ENCODE results near the gene MCHR1. TPM values are rescaled to one million over a fixed set of nuclear protein-coding genes. Genes with fewer than 3 reads are reported as not detected.
"Not testable (repeated sequence)": the region's sequence is repeated elsewhere in the genome, so short reads cannot be mapped to it uniquely, and the experiment has no call there.

Gene MCHR1
- total RNA-seq, 1 experiment from 2014 or later: 1.0 TPM

DNA sequence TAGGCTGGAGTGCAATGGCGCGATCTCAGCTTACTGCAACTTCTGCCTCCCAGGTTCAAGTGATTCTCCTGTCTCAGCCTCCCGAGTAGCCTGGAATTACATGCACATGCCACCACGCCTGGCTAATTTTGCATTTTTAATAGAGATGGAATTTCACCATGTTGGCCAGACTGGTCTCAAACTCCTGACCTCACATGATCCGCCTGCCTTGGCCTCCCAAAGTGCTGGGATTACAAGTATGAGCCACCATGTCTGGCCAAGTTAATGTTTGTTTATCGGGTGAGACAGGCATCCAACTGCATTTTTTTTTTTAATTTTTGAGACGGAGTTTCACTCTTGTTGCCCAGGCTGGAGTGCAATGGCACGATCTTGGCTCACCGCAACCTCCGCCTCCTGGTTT lies 22.6 kb upstream of the MCHR1 start:
- POLR2A ChIA-PET; DNase-seq (ENCODE audit: low spot score); H3K4me3 Mint-ChIP-seq; ATAC-seq; H3K27ac Mint-ChIP-seq; H3K9me3 Mint-ChIP-seq; H3K36me3 Mint-ChIP-seq; H3K27me3 Mint-ChIP-seq (ENCODE audit: low read depth): not testable (repeated sequence)
- peaks cover 14% of the 10 kb centered on the region for H3K4me1 Mint-ChIP-seq
- CTCF ChIA-PET: interaction anchor here (1.5 kb wide), 1 partner anchor 104 kb away, joined by 6 read pairs; no protein-coding TSS in a partner anchor

DNA sequence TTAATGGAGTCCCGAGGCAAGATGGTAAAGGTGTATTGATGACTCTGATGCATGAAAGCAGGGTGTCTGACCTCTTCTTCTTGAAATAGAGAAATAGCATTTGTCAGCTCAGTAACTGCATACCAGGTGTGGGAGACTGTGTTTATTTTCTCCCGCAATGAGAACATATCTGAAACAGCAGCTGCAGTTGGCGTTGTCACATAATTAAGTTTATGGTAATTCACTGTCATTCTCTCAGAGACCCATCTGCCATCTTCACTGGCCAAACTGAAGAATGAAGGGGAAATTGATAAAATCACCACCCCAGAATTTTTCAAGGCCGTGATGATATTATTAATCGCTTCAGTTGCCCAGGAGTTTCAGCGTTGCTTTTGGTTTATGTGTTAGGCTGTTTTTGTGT lies 20.1 kb upstream of the MCHR1 start:
- no peak overlapping the region for H3K27ac Mint-ChIP-seq
- ChIA-PET POLR2A (no interaction called here), CTCF (interaction anchor here (0.6 kb wide), 1 partner anchor 150 kb away, joined by 3 read pairs; no protein-coding TSS in a partner anchor)
- DNase-seq (ENCODE audit: low spot score) (no peak), ATAC-seq (no peak)
- no peak overlapping the region for H3K4me3 Mint-ChIP-seq
- TF ChIP-seq ELF4 (CRISPR knock-in tag; IDR thresholded peaks at IDR 0.05; ENCODE audit: low read depth) (no peak), SMAD3 (CRISPR knock-in tag; IDR thresholded peaks at IDR 0.05; ENCODE audit: borderline replicate concordance) (no peak), NR3C1 (CRISPR knock-in tag; conservative IDR thresholded peaks at IDR 0.05; ENCODE audit: low read depth) (no peak), HMGXB4 (CRISPR knock-in tag; IDR thresholded peaks at IDR 0.05) (no peak), GABPB1 (CRISPR knock-in tag; IDR thresholded peaks at IDR 0.05) (no peak), FOXP4 (CRISPR knock-in tag; IDR thresholded peaks at IDR 0.05) (no peak), JUN (CRISPR knock-in tag; IDR thresholded peaks at IDR 0.05) (no peak), TP53 (CRISPR knock-in tag; IDR thresholded peaks at IDR 0.05) (no peak), ESRRA (CRISPR knock-in tag; IDR thresholded peaks at IDR 0.05; ENCODE audit: borderline replicate concordance) (no peak), MAX (CRISPR knock-in tag; IDR thresholded peaks at IDR 0.05) (no peak), ZNF671 (CRISPR knock-in tag; IDR thresholded peaks at IDR 0.05) (no peak), HMGA2 (CRISPR knock-in tag; IDR thresholded peaks at IDR 0.05) (no peak), ATF1 (CRISPR knock-in tag; IDR thresholded peaks at IDR 0.05) (no peak)
- TF ChIP-seq, protein P1, sequence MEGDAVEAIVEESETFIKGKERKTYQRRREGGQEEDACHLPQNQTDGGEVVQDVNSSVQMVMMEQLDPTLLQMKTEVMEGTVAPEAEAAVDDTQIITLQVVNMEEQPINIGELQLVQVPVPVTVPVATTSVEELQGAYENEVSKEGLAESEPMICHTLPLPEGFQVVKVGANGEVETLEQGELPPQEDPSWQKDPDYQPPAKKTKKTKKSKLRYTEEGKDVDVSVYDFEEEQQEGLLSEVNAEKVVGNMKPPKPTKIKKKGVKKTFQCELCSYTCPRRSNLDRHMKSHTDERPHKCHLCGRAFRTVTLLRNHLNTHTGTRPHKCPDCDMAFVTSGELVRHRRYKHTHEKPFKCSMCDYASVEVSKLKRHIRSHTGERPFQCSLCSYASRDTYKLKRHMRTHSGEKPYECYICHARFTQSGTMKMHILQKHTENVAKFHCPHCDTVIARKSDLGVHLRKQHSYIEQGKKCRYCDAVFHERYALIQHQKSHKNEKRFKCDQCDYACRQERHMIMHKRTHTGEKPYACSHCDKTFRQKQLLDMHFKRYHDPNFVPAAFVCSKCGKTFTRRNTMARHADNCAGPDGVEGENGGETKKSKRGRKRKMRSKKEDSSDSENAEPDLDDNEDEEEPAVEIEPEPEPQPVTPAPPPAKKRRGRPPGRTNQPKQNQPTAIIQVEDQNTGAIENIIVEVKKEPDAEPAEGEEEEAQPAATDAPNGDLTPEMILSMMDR (IDR thresholded peaks at IDR 0.05): no peak
- TF ChIP-seq, protein P2, sequence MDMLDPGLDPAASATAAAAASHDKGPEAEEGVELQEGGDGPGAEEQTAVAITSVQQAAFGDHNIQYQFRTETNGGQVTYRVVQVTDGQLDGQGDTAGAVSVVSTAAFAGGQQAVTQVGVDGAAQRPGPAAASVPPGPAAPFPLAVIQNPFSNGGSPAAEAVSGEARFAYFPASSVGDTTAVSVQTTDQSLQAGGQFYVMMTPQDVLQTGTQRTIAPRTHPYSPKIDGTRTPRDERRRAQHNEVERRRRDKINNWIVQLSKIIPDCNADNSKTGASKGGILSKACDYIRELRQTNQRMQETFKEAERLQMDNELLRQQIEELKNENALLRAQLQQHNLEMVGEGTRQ (CRISPR knock-in tag; IDR thresholded peaks at IDR 0.05): no peak
- peaks cover 3% of the 10 kb centered on the region; the same call in 1 of the 2 replicates for H3K27me3 Mint-ChIP-seq (ENCODE audit: low read depth)
- peaks cover 7% of the 10 kb centered on the region; the same call in 1 of the 2 replicates for H3K4me1 Mint-ChIP-seq
- no peaks in the 10 kb centered on the region for H3K36me3 Mint-ChIP-seq
- no peaks in the 10 kb centered on the region for H3K9me3 Mint-ChIP-seq

DNA sequence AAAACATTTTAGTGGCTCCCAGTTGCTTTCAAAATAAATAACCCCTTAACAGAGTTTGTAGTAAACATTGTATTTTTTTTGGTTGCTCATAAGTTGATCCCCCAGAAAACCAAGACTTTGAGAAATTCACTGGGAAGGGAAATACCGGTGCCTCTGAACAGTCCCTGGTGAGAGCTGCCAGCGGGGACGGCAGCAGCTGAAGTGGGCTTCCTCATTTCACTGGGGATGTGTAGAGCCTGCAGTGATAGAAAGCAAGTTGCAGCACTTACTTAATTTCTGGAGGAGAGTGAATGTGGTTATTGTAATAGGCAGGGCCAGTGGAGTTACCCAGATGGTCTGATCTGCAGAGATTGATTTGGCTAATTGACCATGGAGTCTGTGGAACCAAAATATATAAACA lies 18.6 kb upstream of the MCHR1 start:
- Mint-ChIP-seq H3K4me3 (no peak overlapping the region), H3K27ac (no peak overlapping the region), H3K9me3 (no peaks in the 10 kb centered on the region), H3K36me3 (no peaks in the 10 kb centered on the region), H3K4me1 (no peaks in the 10 kb centered on the region), H3K27me3 (ENCODE audit: low read depth) (peaks cover 3% of the 10 kb centered on the region; the same call in 1 of the 2 replicates)
- ChIA-PET POLR2A (no interaction called here), CTCF (no interaction called here)
- no peak for DNase-seq (ENCODE audit: low spot score)
- ATAC-seq: no peak
- TF ChIP-seq, protein P3, sequence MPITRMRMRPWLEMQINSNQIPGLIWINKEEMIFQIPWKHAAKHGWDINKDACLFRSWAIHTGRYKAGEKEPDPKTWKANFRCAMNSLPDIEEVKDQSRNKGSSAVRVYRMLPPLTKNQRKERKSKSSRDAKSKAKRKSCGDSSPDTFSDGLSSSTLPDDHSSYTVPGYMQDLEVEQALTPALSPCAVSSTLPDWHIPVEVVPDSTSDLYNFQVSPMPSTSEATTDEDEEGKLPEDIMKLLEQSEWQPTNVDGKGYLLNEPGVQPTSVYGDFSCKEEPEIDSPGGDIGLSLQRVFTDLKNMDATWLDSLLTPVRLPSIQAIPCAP (CRISPR knock-in tag; IDR thresholded peaks at IDR 0.05): no peak
- TF ChIP-seq FOXK1 (CRISPR knock-in tag; IDR thresholded peaks at IDR 0.05): no peak
- no peak for TF ChIP-seq CDX4 (CRISPR knock-in tag; IDR thresholded peaks at IDR 0.05; ENCODE audit: borderline replicate concordance)
- TF ChIP-seq MAX (CRISPR knock-in tag; IDR thresholded peaks at IDR 0.05): no peak
- TF ChIP-seq ESRRA (CRISPR knock-in tag; IDR thresholded peaks at IDR 0.05; ENCODE audit: borderline replicate concordance): no peak
- TF ChIP-seq, protein P4, sequence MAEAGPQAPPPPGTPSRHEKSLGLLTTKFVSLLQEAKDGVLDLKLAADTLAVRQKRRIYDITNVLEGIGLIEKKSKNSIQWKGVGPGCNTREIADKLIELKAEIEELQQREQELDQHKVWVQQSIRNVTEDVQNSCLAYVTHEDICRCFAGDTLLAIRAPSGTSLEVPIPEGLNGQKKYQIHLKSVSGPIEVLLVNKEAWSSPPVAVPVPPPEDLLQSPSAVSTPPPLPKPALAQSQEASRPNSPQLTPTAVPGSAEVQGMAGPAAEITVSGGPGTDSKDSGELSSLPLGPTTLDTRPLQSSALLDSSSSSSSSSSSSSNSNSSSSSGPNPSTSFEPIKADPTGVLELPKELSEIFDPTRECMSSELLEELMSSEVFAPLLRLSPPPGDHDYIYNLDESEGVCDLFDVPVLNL (CRISPR knock-in tag; IDR thresholded peaks at IDR 0.05; ENCODE audit: borderline replicate concordance, low read depth): no peak
